Urothelium cell line (cell line): ENCODE measurements around the gene LAMC2.
A peak's percentile ranks its signal among the peaks of the same experiment; 100 is the strongest.

Experiments used
- DNase-seq: peaks from one replicate; pipeline ENCODE4 v3.0.0; 2011; ENCODE audit warnings: low spot score, mixed read lengths
- FAIRE-seq: peaks from 2 replicates; lab custom pipeline; 2011; peaks lifted over from hg19 to GRCh38; lab: Jason Lieb, UNC

The LAMC2 gene

GRCh38 chr1:183210681-183211080, 24.6 kb downstream of the LAMC2 start:
- FAIRE-seq, result no peak
- DNase-seq, result no peak

DNA sequence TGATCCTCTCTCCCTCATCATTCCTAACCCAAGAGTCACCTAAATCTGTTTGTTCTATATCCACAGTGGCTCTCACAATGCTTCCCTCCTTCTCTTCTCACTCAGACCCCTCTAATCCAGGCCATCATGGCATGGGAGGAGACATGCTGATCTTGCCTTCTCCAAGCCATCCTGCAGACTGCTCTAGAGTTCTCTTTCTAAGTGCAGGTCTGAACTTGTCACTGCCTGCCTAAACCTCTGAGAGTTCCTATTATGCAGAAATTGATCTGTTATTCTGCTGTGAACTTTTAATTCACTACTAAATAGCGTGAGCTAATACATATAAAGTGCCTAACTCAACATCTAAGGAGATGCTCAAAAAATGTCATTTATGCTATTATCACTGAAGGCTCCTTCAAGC, 26.8 kb downstream of the LAMC2 start:
- FAIRE-seq, result no peak
- DNase-seq, result no peak

DNA sequence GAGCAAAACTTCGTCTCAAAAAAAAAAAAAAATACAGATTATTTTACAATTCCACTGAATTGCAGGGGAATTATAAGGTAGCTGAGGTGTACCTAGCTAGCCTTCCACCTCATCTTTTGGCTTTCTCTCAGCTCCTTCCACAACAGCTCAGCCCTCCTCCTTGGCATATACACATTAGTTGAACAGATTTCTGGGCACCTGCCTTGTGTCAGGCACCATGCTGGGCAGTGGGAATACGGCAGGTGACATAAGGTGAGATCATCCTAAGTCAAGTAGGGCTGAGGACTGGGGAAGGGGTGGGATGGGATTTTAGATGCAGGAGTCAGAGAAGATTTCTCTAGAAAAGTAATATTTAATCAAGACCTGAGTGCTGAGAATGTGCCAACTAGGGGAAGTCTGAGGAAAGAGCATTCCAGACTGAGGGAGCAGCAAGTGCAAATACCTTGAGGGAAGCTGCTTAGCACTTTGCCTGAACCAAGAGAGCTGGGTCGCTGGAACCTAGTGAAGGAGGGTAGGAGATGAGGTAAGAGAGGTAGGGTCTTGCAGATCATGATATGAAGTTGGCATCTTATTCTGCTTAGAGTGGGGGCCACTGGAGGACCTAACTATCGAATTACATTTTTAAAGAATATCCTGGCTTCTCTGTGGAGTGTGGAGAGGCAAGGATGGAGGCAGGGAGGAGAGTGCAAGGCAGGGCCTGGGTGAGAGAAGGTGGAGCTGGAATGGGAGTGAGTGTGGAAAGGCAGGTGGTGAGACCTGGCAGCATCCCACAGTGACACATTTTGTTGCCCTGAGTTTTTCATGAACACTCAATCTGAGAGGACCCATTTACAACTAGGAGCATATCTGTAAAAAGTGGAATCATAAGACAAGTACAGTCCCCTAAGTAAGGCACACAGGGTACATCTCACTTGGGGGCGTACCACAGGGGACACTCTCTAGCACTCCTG, 28.2 kb downstream of the LAMC2 start:
- DNase-seq (no peak), FAIRE-seq (no peak)

DNA sequence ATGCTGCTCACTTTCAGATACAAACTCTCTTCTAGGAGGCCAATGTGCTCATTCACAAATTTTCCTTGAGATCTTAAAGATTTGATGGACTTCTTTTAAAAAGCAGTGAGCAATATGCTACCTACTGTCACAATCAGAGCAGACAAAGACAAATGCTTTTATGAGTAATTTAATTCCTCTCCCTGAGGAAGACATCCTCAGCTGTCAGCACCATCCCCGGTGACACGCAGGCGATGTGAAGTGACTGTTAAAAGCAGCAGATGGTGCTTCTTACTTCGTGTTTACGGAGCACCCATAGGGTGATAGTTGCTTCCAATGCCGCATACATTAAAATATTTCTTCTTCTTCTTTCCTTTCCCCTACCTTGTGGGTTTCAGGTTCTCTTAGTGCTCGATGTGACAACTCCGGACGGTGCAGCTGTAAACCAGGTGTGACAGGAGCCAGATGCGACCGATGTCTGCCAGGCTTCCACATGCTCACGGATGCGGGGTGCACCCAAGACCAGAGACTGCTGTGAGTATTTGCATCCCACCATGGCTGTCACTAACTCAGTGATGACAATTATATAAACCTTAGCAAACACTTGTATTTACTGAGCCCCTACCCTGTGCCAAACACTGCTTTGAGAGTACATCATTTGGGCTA, 29.1 kb downstream of the LAMC2 start:
- FAIRE-seq, result no peak
- DNase-seq, result no peak

- FAIRE-seq (no peak), DNase-seq (no peak)
These were observed 29.9 kb downstream of the LAMC2 start for GRCh38 chr1:183215936-183216335.

DNA sequence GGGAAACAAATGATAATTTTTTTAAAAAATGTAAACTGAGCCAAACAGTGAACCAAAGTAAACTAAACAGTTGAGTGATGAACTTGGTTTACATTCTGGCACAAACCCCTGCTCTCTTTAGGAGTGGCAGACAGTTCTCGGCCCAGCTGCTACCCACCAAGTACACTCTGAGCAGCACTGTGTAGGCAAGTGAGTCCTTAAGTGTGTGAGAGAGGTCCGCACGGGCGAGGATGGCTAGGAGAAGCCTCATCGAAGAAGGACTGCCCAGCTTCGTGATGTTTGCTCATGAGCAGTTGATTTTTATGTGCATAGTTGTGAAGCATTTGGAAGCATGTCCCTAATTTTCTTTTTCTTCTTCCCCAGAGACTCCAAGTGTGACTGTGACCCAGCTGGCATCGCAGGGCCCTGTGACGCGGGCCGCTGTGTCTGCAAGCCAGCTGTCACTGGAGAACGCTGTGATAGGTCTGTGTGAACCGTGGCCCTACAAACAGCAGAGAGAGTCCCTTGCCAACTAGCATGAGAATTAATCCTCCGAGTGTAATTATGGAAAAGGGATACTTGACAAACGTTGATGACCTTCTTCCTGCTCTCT, 32.1 kb downstream of the LAMC2 start:
- FAIRE-seq (no peak), DNase-seq (no peak)

- FAIRE-seq (no peak), DNase-seq (no peak)
These were observed 33.0 kb downstream of the LAMC2 start for GRCh38 chr1:183218971-183219615.

DNA sequence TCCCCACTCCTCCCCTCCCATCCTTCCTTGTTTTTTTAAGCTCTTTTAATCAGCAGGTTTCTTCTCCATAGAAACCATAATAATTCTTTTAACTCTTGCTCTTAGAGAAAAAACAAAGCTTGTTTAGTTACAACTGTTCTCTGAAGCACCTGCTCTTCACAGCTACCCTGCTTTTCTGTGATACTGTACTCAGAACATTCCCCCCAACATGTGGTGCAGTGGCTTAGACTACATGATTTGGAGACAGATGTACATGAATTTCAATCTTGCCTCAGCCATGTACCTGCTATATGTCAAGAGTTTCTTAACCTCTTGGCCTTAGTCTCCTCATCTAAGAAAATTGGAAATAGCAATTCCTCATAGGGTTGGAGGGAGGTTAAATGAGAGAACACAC, 33.5 kb downstream of the LAMC2 start:
- FAIRE-seq (no peak), DNase-seq (no peak)

DNA sequence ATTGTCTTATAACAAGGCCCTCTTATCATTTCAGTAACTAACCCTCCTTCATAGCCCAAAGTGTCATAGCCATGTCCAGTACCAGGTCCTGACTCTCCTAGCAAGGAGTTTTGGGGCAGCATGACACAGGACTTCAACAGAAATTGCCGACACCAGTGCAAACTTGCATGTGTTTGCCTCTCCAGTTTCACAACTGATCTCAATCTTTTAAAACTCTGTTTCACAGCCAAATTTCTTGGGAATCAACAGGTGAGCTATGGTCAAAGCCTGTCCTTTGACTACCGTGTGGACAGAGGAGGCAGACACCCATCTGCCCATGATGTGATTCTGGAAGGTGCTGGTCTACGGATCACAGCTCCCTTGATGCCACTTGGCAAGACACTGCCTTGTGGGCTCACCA, 36.8 kb downstream of the LAMC2 start:
- FAIRE-seq (no peak), DNase-seq (no peak)

- no peak for DNase-seq
- FAIRE-seq, result no peak
These were observed 37.4 kb downstream of the LAMC2 start for GRCh38 chr1:183223467-183223866.

GRCh38 chr1:183226361-183226760, 40.3 kb downstream of the LAMC2 start:
- DNase-seq, result no peak
- no peak for FAIRE-seq

DNA sequence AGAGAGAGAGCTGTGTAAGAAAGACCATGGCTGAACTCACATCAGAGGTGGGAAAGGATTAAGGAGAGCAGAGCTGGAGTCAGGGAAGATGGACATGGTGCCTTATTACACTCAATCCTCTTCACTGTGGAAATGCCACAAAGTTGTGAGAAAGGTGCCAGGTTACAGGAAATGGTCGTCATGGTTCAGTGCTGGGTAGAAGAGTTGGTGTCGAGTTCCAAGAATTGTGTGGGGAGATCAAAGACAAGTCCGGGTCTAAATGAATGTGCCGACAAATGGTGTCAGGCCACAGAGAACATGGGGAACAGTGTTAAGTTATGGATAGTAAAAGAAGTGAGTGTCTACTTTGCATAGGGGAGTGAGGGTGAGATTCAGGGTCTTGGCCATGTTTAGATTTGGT, 40.9 kb downstream of the LAMC2 start:
- no peak for DNase-seq

DNA sequence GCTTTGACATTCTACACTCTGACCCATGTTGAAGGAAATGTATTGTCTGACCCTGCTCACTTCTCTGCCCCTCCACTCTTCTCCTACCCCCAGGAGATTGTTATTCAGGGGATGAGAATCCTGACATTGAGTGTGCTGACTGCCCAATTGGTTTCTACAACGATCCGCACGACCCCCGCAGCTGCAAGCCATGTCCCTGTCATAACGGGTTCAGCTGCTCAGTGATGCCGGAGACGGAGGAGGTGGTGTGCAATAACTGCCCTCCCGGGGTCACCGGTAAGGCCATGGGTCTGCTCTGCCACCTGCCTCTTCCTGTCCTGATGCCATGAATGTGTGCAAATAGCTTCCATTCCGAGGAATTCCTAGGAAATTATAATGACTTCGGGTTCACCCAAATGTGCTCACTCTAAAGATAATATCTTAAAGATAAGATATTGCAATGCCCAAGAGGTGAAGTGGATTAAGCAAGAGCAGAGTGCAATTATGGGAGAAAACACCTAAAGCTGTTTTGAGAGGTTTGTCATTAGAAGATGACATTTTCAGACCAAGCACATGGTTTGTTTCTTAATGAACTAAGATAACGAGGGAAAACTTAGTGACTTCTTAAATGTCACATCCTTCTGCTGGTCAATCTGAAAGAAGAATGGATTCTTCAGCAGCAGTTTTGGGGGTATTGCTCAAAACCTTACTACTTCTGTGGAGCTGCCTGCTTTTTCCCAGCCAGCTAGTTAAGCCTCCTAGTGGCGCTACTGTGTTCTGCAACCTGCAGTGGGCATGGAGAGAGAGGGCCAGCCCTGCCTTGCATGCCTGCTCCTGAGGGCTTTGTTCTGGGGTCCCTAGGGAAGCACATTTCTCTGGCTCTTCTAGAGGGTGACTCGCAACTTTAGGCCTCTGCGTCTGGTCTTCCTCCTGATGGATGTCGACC, 41.6 kb downstream of the LAMC2 start:
- DNase-seq, result peak; percentile 56
- no peak for FAIRE-seq

More for the DNA sequence above, 40.9 kb downstream of the LAMC2 start:
- FAIRE-seq, result no peak

DNA sequence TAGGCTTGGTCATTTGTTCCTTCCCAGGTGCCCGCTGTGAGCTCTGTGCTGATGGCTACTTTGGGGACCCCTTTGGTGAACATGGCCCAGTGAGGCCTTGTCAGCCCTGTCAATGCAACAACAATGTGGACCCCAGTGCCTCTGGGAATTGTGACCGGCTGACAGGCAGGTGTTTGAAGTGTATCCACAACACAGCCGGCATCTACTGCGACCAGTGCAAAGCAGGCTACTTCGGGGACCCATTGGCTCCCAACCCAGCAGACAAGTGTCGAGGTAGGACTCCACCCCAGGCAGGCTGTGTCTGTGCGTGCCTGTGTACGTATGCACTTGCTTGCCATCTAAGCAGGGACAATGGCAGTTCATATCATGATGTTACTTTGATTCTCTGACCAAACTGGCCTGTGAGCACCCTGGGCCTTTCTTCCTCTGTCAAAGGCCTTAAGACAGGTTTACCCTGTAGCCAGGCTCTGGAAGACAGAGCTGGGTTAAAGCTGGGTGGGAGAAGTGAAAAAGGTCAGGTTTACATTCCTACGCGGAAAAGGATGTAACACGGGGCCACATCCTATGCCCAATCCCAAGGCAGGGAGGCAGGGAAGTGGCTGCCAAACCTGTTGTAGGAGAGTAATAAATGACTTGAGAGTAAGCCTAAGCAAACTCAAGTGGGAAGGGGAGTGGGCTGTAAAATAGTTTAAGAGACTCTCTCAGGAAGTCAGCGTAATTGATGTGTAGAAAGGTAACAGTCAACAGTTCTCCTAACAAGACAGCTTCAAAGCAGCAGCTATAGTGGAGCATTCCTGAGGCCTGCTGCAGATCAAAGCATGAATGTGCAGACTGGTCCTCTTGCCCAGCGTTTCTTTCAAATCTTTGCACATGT, 42.5 kb downstream of the LAMC2 start:
- no peak for FAIRE-seq
- no peak for DNase-seq

- FAIRE-seq (no peak), DNase-seq (no peak)
These were observed 44.3 kb downstream of the LAMC2 start for GRCh38 chr1:183230413-183230812.

DNA sequence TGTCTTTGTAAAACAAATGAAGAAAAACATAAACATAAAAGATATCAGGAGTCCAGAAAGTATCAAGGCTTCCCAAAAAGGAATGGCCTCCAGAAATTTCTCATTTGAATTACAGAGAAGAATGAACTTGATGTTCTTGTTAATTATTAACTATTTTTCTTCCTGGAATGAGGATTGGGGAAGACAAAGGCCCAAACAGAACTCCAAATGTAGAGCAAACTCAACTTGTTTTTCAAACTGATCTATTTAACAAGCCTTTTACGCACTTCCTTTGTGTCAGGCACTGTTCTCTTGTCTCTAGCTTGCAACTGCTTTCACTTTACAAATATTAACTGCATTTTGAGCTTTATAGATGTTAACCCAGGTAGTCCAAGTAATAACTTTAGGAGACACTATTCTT, 45.5 kb downstream of the LAMC2 start:
- FAIRE-seq (no peak), DNase-seq (no peak)

- DNase-seq (no peak), FAIRE-seq (no peak)
These were observed 47.0 kb downstream of the LAMC2 start for GRCh38 chr1:183233113-183233512.

GRCh38 chr1:183234660-183235476, 48.8 kb downstream of the LAMC2 start:
- DNase-seq (peak; percentile 76), FAIRE-seq (no peak)
